ENCODE data around the gene S100A7A. TPM values are rescaled to one million over a fixed set of nuclear protein-coding genes. Genes with fewer than 3 reads are reported as not detected.
A peak's percentile ranks its signal among the peaks of the same experiment; 100 is the strongest.
"Not testable (repeated sequence)": the region's sequence is repeated elsewhere in the genome, so short reads cannot be mapped to it uniquely, and the experiment has no call there.

S100A7A gene
- total RNA-seq, 2 experiments from 2014 or later: not detected

DNA sequence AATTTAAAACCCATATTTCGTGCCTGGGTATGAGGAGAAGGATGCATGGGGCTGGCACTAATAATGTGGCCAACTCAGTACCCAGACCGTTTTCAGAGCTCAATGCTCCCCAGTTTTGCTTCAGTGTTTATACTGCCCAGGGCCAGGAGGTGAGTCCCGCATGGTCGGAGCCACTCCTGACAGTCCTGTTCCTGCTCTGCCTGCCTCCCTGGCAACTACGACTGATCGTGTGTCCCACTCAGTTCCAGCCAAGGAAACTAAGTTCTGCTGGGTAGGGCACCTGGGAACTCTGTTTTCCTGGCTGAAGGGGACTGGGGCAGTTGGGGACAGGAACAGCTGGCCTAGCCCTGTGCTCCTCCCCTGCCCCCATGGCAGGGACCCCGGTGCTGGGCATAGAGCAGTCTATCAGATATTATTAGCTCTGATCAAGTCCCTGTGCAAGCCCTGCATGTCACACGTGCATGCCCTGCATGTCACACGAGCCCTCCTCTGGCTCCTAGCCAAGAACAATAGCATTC is 25.0 kb downstream of the S100A7A start:
- intact Hi-C loops (cut with DNase I, micrococcal nuclease): no loop called here
- H3K27me3 Mint-ChIP-seq: peaks cover 18% of the 10 kb centered on the region
- no peaks in the 10 kb centered on the region for H3K4me1 Mint-ChIP-seq
- ChIA-PET POLR2A (no interaction called here), CTCF (no interaction called here)
- no peaks in the 10 kb centered on the region for H3K9me3 Mint-ChIP-seq (ENCODE audit: low read depth)
- no peak for ATAC-seq
- no peak overlapping the region for H3K4me3 Mint-ChIP-seq
- no peak overlapping the region for H3K27ac Mint-ChIP-seq
- no peak for DNase-seq
- H3K36me3 Mint-ChIP-seq (ENCODE audit: low read depth): no peaks in the 10 kb centered on the region

DNA sequence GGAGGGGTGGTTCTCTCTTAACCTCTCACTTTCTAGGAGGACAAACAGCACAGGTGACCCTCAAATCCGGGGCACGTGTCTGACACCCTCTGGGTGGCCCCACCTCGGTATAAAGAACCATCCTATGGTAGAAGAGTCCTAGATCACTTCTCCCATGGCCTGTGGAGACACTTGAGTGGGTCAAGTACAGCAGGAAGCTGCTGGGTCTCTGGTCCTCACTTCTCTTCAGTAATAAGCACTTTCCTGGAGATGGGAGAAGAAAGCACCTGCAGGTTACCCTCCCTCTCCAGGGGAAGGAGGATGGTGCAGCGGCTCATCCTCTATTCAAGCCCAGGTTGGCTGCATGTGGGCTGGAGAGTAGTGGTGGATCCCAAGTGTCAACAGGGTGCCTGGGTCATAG is 27.2 kb downstream of the S100A7A start:
- Mint-ChIP-seq H3K9me3 (ENCODE audit: low read depth) (no peaks in the 10 kb centered on the region), H3K4me1 (no peaks in the 10 kb centered on the region), H3K27me3 (peaks cover 20% of the 10 kb centered on the region), H3K4me3 (no peak overlapping the region), H3K36me3 (ENCODE audit: low read depth) (no peaks in the 10 kb centered on the region), H3K27ac (no peak overlapping the region)
- POLR2A ChIA-PET: no interaction called here
- DNase-seq (no peak), ATAC-seq (no peak)
- intact Hi-C loops (cut with DNase I, micrococcal nuclease): no loop called here
- CTCF ChIA-PET: interaction anchor here (0.5 kb wide), 1 partner anchor 57 kb away, joined by 3 read pairs; no protein-coding TSS in a partner anchor

- no peak overlapping the region for H3K4me3 Mint-ChIP-seq
- POLR2A ChIA-PET: no interaction called here
- intact Hi-C loops (cut with DNase I, micrococcal nuclease): no loop called here
- ATAC-seq (no peak), DNase-seq (no peak)
- H3K4me1 Mint-ChIP-seq: no peaks in the 10 kb centered on the region
- no peaks in the 10 kb centered on the region for H3K9me3 Mint-ChIP-seq (ENCODE audit: low read depth)
- CTCF ChIA-PET: interaction anchor here (0.5 kb wide), 1 partner anchor 57 kb away, joined by 3 read pairs; no protein-coding TSS in a partner anchor
- peaks cover 23% of the 10 kb centered on the region for H3K27me3 Mint-ChIP-seq
- no peaks in the 10 kb centered on the region for H3K36me3 Mint-ChIP-seq (ENCODE audit: low read depth)
- no peak overlapping the region for H3K27ac Mint-ChIP-seq
Observed at GRCh38 chr1:153444078-153444477, 27.8 kb downstream of the S100A7A start.

GRCh38 chr1:153447498-153448170 is 31.3 kb downstream of the S100A7A start:
- no peak overlapping the region for H3K4me3 Mint-ChIP-seq
- H3K4me1 Mint-ChIP-seq: no peaks in the 10 kb centered on the region
- H3K27ac Mint-ChIP-seq: no peak overlapping the region
- no peak for DNase-seq
- ChIA-PET CTCF (interaction anchor here (0.8 kb wide), 1 partner anchor 12 kb away, joined by 3 read pairs; no protein-coding TSS in a partner anchor), POLR2A (no interaction called here)
- H3K27me3 Mint-ChIP-seq: peaks cover 29% of the 10 kb centered on the region
- intact Hi-C loops (cut with DNase I, micrococcal nuclease): no loop called here
- no peaks in the 10 kb centered on the region for H3K9me3 Mint-ChIP-seq (ENCODE audit: low read depth)
- no peaks in the 10 kb centered on the region for H3K36me3 Mint-ChIP-seq (ENCODE audit: low read depth)
- ATAC-seq: no peak

DNA sequence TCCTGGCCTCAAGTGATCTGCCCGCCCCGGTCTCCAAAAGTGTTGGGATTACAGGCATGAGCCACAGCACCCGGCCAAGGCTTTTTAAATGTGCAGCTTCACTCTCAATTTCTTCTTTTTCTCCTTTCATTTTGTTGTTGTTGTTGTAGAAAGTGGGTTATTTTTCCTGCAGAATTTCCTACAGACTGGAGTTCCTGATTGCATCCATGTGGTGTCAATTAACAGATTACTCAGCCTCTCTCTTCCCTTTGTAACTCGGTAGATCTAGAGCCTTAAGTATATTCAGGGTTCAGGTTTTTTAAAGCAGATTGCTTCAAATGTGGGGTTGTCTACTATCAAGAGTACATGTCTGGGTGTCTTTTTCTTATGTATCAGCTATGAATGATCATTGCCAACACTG is 32.5 kb downstream of the S100A7A start:
- not testable (repeated sequence) for ATAC-seq

GRCh38 chr1:153456396-153456795 is 40.1 kb downstream of the S100A7A start:
- DNase-seq (no peak), ATAC-seq (no peak)
- H3K27ac Mint-ChIP-seq: no peak overlapping the region
- ChIA-PET POLR2A (no interaction called here), CTCF (interaction anchor here (1.7 kb wide), 1 partner anchor 11 kb away, joined by 4 read pairs; no protein-coding TSS in a partner anchor)
- H3K9me3 Mint-ChIP-seq (ENCODE audit: low read depth): no peaks in the 10 kb centered on the region
- H3K4me1 Mint-ChIP-seq: no peaks in the 10 kb centered on the region
- H3K36me3 Mint-ChIP-seq (ENCODE audit: low read depth): no peaks in the 10 kb centered on the region
- no peak overlapping the region for H3K4me3 Mint-ChIP-seq
- peaks cover 28% of the 10 kb centered on the region for H3K27me3 Mint-ChIP-seq
- intact Hi-C loops (cut with DNase I, micrococcal nuclease): no loop called here

More for the DNA sequence above, 32.5 kb downstream of the S100A7A start:
- H3K4me1 Mint-ChIP-seq; H3K27ac Mint-ChIP-seq; intact Hi-C loops (cut with DNase I, micrococcal nuclease); POLR2A ChIA-PET; DNase-seq; H3K36me3 Mint-ChIP-seq (ENCODE audit: low read depth); H3K9me3 Mint-ChIP-seq (ENCODE audit: low read depth); H3K4me3 Mint-ChIP-seq; CTCF ChIA-PET: not testable (repeated sequence)
- H3K27me3 Mint-ChIP-seq: peaks cover 32% of the 10 kb centered on the region

DNA sequence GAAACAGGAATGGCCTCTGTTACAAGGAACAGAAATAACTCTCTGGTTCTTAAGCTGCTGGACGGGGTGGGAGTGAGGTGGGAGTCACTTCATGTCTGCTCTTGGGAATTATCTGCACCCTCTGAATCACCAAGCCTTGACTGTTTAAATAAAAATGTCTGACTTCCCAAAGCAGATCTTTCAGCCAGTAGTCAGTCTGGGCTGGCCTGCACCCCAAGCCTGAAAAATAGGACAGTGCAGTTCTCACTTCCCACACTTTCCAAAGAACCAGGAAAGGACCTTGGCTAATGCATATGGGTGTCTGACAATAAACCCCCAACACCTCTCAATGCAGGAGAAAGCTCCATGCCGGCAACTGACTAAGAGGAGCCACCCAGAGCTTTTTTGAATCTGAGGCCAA is 43.3 kb downstream of the S100A7A start:
- ChIA-PET POLR2A (no interaction called here), CTCF (interaction anchor here (0.6 kb wide), 1 partner anchor 12 kb away, joined by 3 read pairs; no protein-coding TSS in a partner anchor)
- H3K4me1 Mint-ChIP-seq: no peaks in the 10 kb centered on the region
- H3K9me3 Mint-ChIP-seq (ENCODE audit: low read depth): no peaks in the 10 kb centered on the region
- no peak overlapping the region for H3K4me3 Mint-ChIP-seq
- intact Hi-C loops (cut with DNase I, micrococcal nuclease): loop anchor here in 1 of 2 experiments (10.0 kb wide), 1 partner anchor 105 kb away; the partner anchor contains the start of gene S100A9
- ATAC-seq (no peak), DNase-seq (no peak)
- no peak overlapping the region for H3K27ac Mint-ChIP-seq
- no peaks in the 10 kb centered on the region for H3K36me3 Mint-ChIP-seq (ENCODE audit: low read depth)
- H3K27me3 Mint-ChIP-seq: peaks cover 20% of the 10 kb centered on the region

DNA sequence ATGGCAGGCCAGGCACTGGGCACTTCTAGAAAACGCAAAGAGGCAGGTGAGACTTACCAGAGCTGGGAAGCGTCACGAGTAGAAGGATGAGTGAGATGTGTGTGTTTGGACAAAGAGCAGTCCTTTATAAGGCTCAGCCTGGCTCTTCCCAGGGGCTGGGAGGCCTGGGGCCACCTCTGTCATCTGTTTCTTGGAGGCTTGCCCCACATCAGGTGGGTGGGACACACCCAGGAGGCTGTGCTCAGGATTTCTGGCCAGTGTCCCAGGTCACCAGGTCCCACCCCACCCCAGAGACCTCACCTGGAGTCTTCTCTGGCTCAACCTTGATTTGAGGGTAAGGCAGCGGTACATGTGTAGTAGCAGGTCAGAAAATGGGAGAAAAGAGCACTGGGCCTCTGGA is 44.2 kb downstream of the S100A7A start, which contains the start of gene S100A7:
S100A7 (minus strand) TSS at position 101 of the 400 bp plus-strand sequence. CDS start 1,638 bp downstream, outside the sequence.
- no peak for DNase-seq
- CTCF ChIA-PET: no interaction called here
- intact Hi-C loops (cut with DNase I, micrococcal nuclease): loop anchor here in 1 of 2 experiments (10.0 kb wide), 1 partner anchor 106 kb away; the partner anchor contains the start of gene S100A9
- POLR2A ChIA-PET: no interaction called here
- Mint-ChIP-seq H3K4me1 (peaks cover under 1% of the 10 kb centered on the region), H3K36me3 (ENCODE audit: low read depth) (no peaks in the 10 kb centered on the region), H3K27me3 (peaks cover 20% of the 10 kb centered on the region), H3K27ac (no peak within 1 kb of the TSS), H3K4me3 (no peak within 1 kb of the TSS), H3K9me3 (ENCODE audit: low read depth) (no peaks in the 10 kb centered on the region)
- no peak for ATAC-seq

GRCh38 chr1:153462741-153463140 is 46.4 kb downstream of the S100A7A start:
- H3K36me3 Mint-ChIP-seq (ENCODE audit: low read depth); ATAC-seq; H3K27ac Mint-ChIP-seq; DNase-seq; POLR2A ChIA-PET; H3K9me3 Mint-ChIP-seq (ENCODE audit: low read depth); H3K4me1 Mint-ChIP-seq; H3K4me3 Mint-ChIP-seq: not testable (repeated sequence)
- H3K27me3 Mint-ChIP-seq: peaks cover 19% of the 10 kb centered on the region
- CTCF ChIA-PET: interaction anchor here (0.7 kb wide), 1 partner anchor 22 kb away, joined by 3 read pairs; no protein-coding TSS in a partner anchor
- intact Hi-C loops (cut with DNase I, micrococcal nuclease): loop anchor here in 1 of 2 experiments (10.0 kb wide), 1 partner anchor 108 kb away; the partner anchor contains the start of gene S100A9

GRCh38 chr1:153465811-153466636 is 49.7 kb downstream of the S100A7A start:
- intact Hi-C loops (cut with DNase I, micrococcal nuclease): loop anchor here (1.0 to 10.0 kb wide), 3 partner anchors 29 to 114 kb away; partner anchors contain the start of gene S100A9 (in 1 of the 2)
- H3K9me3 Mint-ChIP-seq (ENCODE audit: low read depth): no peaks in the 10 kb centered on the region
- H3K4me3 Mint-ChIP-seq: no peak overlapping the region
- POLR2A ChIA-PET: interaction anchor here (0.6 kb wide), 1 partner anchor 186 kb away, joined by 3 read pairs; no protein-coding TSS in a partner anchor
- CTCF ChIA-PET: interaction anchor here (0.7 to 2.9 kb wide), 15 partner anchors 10 to 154 kb away, joined by 3 to 19 read pairs (median 4); partner anchors contain the start of genes PGLYRP4 and S100A9
- H3K4me1 Mint-ChIP-seq: peaks cover 4% of the 10 kb centered on the region
- ATAC-seq (peak; percentile 81), DNase-seq (peak; percentile 83)
- H3K36me3 Mint-ChIP-seq (ENCODE audit: low read depth): no peaks in the 10 kb centered on the region
- no peak overlapping the region for H3K27ac Mint-ChIP-seq
- peaks cover 20% of the 10 kb centered on the region for H3K27me3 Mint-ChIP-seq

GRCh38 chr1:153466908-153467307 is 50.6 kb downstream of the S100A7A start:
- Mint-ChIP-seq H3K27me3 (peaks cover 20% of the 10 kb centered on the region), H3K9me3 (ENCODE audit: low read depth) (peaks cover 2% of the 10 kb centered on the region), H3K4me3 (no peak overlapping the region), H3K27ac (no peak overlapping the region), H3K36me3 (ENCODE audit: low read depth) (no peaks in the 10 kb centered on the region), H3K4me1 (peaks cover 4% of the 10 kb centered on the region)
- POLR2A ChIA-PET: no interaction called here
- ATAC-seq (no peak), DNase-seq (no peak)
- CTCF ChIA-PET: interaction anchor here (0.7 to 2.9 kb wide), 7 partner anchors 11 to 114 kb away, joined by 3 to 19 read pairs (median 4); no protein-coding TSS in a partner anchor
- intact Hi-C loops (cut with DNase I, micrococcal nuclease): loop anchor here in 1 of 2 experiments (10.0 kb wide), 1 partner anchor 112 kb away; the partner anchor contains the start of gene S100A9

All from activated CD4-positive, alpha-beta T cell treated with anti-CD3 and anti-CD28 coated beads for 36 hours (primary cell).